K562 (cell line): Measurements from ENCODE around the gene NBPF6. TPM values are rescaled to one million over a fixed set of nuclear protein-coding genes. Genes with fewer than 3 reads are reported as not detected.

Experiments
- CREM ChIP-seq: IDR thresholded peaks from 2 replicates; pipeline ENCODE4 v1.6.1; 2014; ENCODE audit warnings: antibody characterized with exemption, low read depth
- CTCF ChIP-seq, 3 experiments: IDR thresholded peaks in 2 of 3; conservative IDR thresholded peaks in 1 of 3; 2 replicates each; pipeline ENCODE4 v1.5.1; 2011 to 2012; ENCODE audit warnings: low read length in 3 of 3, mild to moderate bottlenecking in 3 of 3, control low read depth in 2 of 3, improper control_type of control experiment in 1 of 3, inconsistent platforms in 1 of 3, low read depth in 1 of 3, mixed read lengths in 1 of 3, moderate library complexity in 1 of 3; ENCODE audit not compliant: insufficient read depth in 2 of 3
- CUX1 ChIP-seq: fragments of 200-800 bp; sonication (Bioruptor generic); IDR thresholded peaks from 2 replicates; pipeline ENCODE4 v1.6.1; 2016; ENCODE audit warnings: missing genetic modification characterization, missing compliant biosample characterization
- EGR1 ChIP-seq: fragments of 450-650 bp; conservative IDR thresholded peaks from 2 replicates; pipeline ENCODE4 v1.6.1; 2017; ENCODE audit warnings: mild to moderate bottlenecking
- ETS1 ChIP-seq: conservative IDR thresholded peaks from 2 replicates; pipeline ENCODE4 v1.6.1; 2011; ENCODE audit warnings: low read depth, mild to moderate bottlenecking, low read length; ENCODE audit not compliant: control insufficient read depth
- HSF4 ChIP-seq: fragments of 250-450 bp; sonication (Bioruptor Pico); IDR thresholded peaks from 2 replicates; pipeline ENCODE4 v2.1.2; 2022; ENCODE audit warnings: mild to moderate bottlenecking, moderate library complexity, borderline replicate concordance
- IFI16 ChIP-seq: fragments of 250-450 bp; sonication (Bioruptor Pico); IDR thresholded peaks from 2 replicates; pipeline ENCODE4 v2.1.2; 2022; ENCODE audit warnings: mild to moderate bottlenecking, inconsistent platforms
- MAFG ChIP-seq: fragments of 450-650 bp; conservative IDR thresholded peaks from 2 replicates; pipeline ENCODE4 v1.6.1; 2016; ENCODE audit warnings: missing genetic modification characterization, missing compliant biosample characterization
- PKNOX1 ChIP-seq: fragments of 450-650 bp; IDR thresholded peaks from 2 replicates; pipeline ENCODE4 v1.6.1; 2016
- PML ChIP-seq: IDR thresholded peaks from 2 replicates; pipeline ENCODE4 v1.6.1; 2012; ENCODE audit warnings: low read length, inconsistent platforms
- POLR3A ChIP-seq: IDR thresholded peaks from 2 replicates; pipeline ENCODE4 v1.6.1; 2011; ENCODE audit warnings: borderline replicate concordance, mild to moderate bottlenecking, moderate library complexity; ENCODE audit not compliant: insufficient read length, insufficient read depth; ENCODE audit errors: extremely low read depth
- PURB ChIP-seq: sonication (generic); formaldehyde crosslinking; IDR thresholded peaks from 2 replicates; pipeline ENCODE4 v1.9.0; 2021; ENCODE audit warnings: low read depth, mild to moderate bottlenecking, missing genetic modification reagents
- RAD21 ChIP-seq, 2 experiments: fragments of 250-450 bp in 1 of 2; fragments of 450-650 bp in 1 of 2; sonication (Bioruptor Pico) in 1 of 2; formaldehyde crosslinking in 1 of 2; IDR thresholded peaks in 1 of 2; conservative IDR thresholded peaks in 1 of 2; 2 replicates each; pipeline versions ENCODE4 v1.4.0 to v1.8.0; 2020 to 2022; ENCODE audit warnings: mild to moderate bottlenecking in 2 of 2, moderate library complexity in 1 of 2
- RBBP5 ChIP-seq: fragments of 200-600 bp; sonication (generic); IDR thresholded peaks from 2 replicates; pipeline ENCODE4 v1.6.1; 2012; ENCODE audit warnings: borderline replicate concordance, mild to moderate bottlenecking, low read length, control low read depth, inconsistent platforms; ENCODE audit not compliant: insufficient read depth, poor library complexity, severe bottlenecking
- RFX1 ChIP-seq: fragments of 450-650 bp; IDR thresholded peaks from 2 replicates; pipeline ENCODE4 v1.6.1; 2016; ENCODE audit warnings: mild to moderate bottlenecking, moderate library complexity
- RUNX1 ChIP-seq: sonication (generic); IDR thresholded peaks from 2 replicates; pipeline ENCODE4 v1.6.1; 2016; ENCODE audit warnings: antibody characterized with exemption, low read depth
- SMAD4 ChIP-seq: fragments of 250-450 bp; sonication (Bioruptor Pico); conservative IDR thresholded peaks from 2 replicates; pipeline ENCODE4 v1.8.0; 2021; ENCODE audit warnings: inconsistent platforms, mild to moderate bottlenecking, moderate library complexity
- TAF7 ChIP-seq: fragments of 450-650 bp; IDR thresholded peaks from 2 replicates; pipeline ENCODE4 v1.6.1; 2016; ENCODE audit warnings: missing genetic modification characterization, missing compliant biosample characterization
- ZFP36 ChIP-seq: fragments of 150-350 bp; IDR thresholded peaks from 2 replicates; pipeline ENCODE4 v1.6.1; 2018; ENCODE audit warnings: low read length, low read depth; ENCODE audit not compliant: partially characterized antibody
- ZNF282 ChIP-seq: sonication (generic); formaldehyde crosslinking; IDR thresholded peaks from 2 replicates; pipeline ENCODE4 v1.8.1; 2023; ENCODE audit warnings: missing genetic modification reagents
- polyA plus RNA-seq, 8 experiments: library from polyadenylated mRNA; depleted of rRNA in 4 of 8; stranded (reverse) in 5 of 8; unstranded in 3 of 8; fragments of >200 nt; fragmentation: Nextera tagmentation in 2 of 8; fragmentation: Illumina TruSeq in 1 of 8; extraction: Ambion mirVana in 2 of 8; extraction: Trizol in 1 of 8; gene quantifications; 2 replicates each; pipeline versions ENCODE4 v1.2.1 to v1.2.3, GENCODE V29; 2011 to 2014; ENCODE audit warnings: inconsistent platforms in 1 of 8, missing spikeins in 1 of 8
- total RNA-seq, 7 experiments: library from RNA; depleted of rRNA in 6 of 7; stranded (reverse); fragments of >200 nt in 6 of 7; fragmentation: Illumina TruSeq in 2 of 7; extraction: Trizol in 2 of 7; gene quantifications; 2 replicates each; pipeline versions ENCODE4 v1.2.1 to v1.2.3, GENCODE V29; 2011 to 2021; ENCODE audit warnings: low replicate concordance in 1 of 7

Gene NBPF6
- total and polyA plus RNA-seq, 9 of the 15 experiments (the other 6 are each of a cell fraction or from before 2014, with no cell fraction given) = 2.7 to 10.0 (median 6.0) TPM

- no peak for TF ChIP-seq ETS1
- TF ChIP-seq PURB (CRISPR knock-in tag) = no peak
- TF ChIP-seq HSF4 (CRISPR knock-in tag) = no peak
- TF ChIP-seq CUX1 (CRISPR knock-in tag) = no peak
- no peak for TF ChIP-seq POLR3A
- TF ChIP-seq RAD21 (CRISPR knock-in tag; conservative IDR thresholded peaks at IDR 0.05 in 1 of 2, IDR thresholded peaks at IDR 0.05 in 1 of 2) = peak in 1 of 2 experiments; percentile 44; a peak in 2 of 4 replicates
- TF ChIP-seq CTCF (IDR thresholded peaks at IDR 0.05 in 2 of 3, conservative IDR thresholded peaks at IDR 0.05 in 1 of 3; ENCODE audit: insufficient read depth in 2 of 3, low read depth in 1 of 3, low read length in 3 of 3) = peak in 2 of 3 experiments; percentile 16 to 29; a peak in 2 of 6 replicates
- TF ChIP-seq ZNF282 = no peak
- peak; percentile 46 for TF ChIP-seq PKNOX1
- TF ChIP-seq RBBP5 = no peak
- no peak for TF ChIP-seq PML
- no peak for TF ChIP-seq RUNX1
- TF ChIP-seq CREM = no peak
- TF ChIP-seq IFI16 (CRISPR knock-in tag) = no peak
- TF ChIP-seq RFX1 = peak; percentile 80
- TF ChIP-seq ZFP36 = no peak
- no peak for TF ChIP-seq TAF7 (tag)
- TF ChIP-seq SMAD4 (CRISPR knock-in tag) = no peak
- no peak for TF ChIP-seq EGR1
- TF ChIP-seq MAFG (tag) = peak; percentile 12; the same call in 1 of the 2 replicates
These were observed 61.6 kb downstream of the NBPF6 start (continued) for GRCh38 chr1:108511764-108512163.
